ENCODE data around the gene DNAH11. TPM values are rescaled to one million over a fixed set of nuclear protein-coding genes. Genes with fewer than 3 reads are reported as not detected.

The DNAH11 gene
- total and polyA plus RNA-seq, 3 donors from 2014 or later = 4.9 to 19.3 (median 14.2) TPM

- H3K4me1 ChIP-seq = no peaks in the 10 kb centered on the region
- no peaks in the 10 kb centered on the region for H3K27me3 ChIP-seq
- H3K9me3 ChIP-seq = no peaks in the 10 kb centered on the region
- no peak overlapping the region for H3K27ac ChIP-seq
- no peak overlapping the region for H3K4me3 ChIP-seq
- intact Hi-C loops (cut with DNase I; ENCODE audit: low total_unique reads) = no loop called here
- no peaks in the 10 kb centered on the region for H3K36me3 ChIP-seq (ENCODE audit: low read depth, missing control alignments)
- no peak for DNase-seq
- no peak for TF ChIP-seq CTCF (IDR thresholded peaks at IDR 0.05)
- no peak for TF ChIP-seq POLR2A (IDR thresholded peaks at IDR 0.05)
- WGBS, 2 donors = 66 to 75% methylated on average over 3 of the region's 3 CpGs
Observed at GRCh38 chr7:21753071-21753470, 210.2 kb downstream of the DNAH11 start.

- intact Hi-C loops (cut with DNase I; ENCODE audit: low total_unique reads) = no loop called here
- 71 to 73% methylated on average over 3 of the region's 3 CpGs for WGBS, 2 donors
- no peak overlapping the region for H3K4me3 ChIP-seq
Observed at GRCh38 chr7:21754963-21755362, 212.1 kb downstream of the DNAH11 start.

GRCh38 chr7:21757537-21758282, 214.9 kb downstream of the DNAH11 start:
- WGBS, 2 donors = 67 to 71% methylated on average over 11 of the region's 11 CpGs
- H3K27ac ChIP-seq = no peak overlapping the region
- no peak for DNase-seq
- TF ChIP-seq CTCF (IDR thresholded peaks at IDR 0.05) (no peak), POLR2A (IDR thresholded peaks at IDR 0.05) (no peak)
- no peak overlapping the region for H3K4me3 ChIP-seq
- H3K27me3 ChIP-seq = no peaks in the 10 kb centered on the region
- intact Hi-C loops (cut with DNase I; ENCODE audit: low total_unique reads) = no loop called here
- no peaks in the 10 kb centered on the region for H3K4me1 ChIP-seq
- no peaks in the 10 kb centered on the region for H3K36me3 ChIP-seq (ENCODE audit: low read depth, missing control alignments)
- no peaks in the 10 kb centered on the region for H3K9me3 ChIP-seq

More at GRCh38 chr7:21754963-21755362, 212.1 kb downstream of the DNAH11 start:
- no peaks in the 10 kb centered on the region for H3K27me3 ChIP-seq
- no peaks in the 10 kb centered on the region for H3K36me3 ChIP-seq (ENCODE audit: low read depth, missing control alignments)
- TF ChIP-seq CTCF (IDR thresholded peaks at IDR 0.05) (no peak), POLR2A (IDR thresholded peaks at IDR 0.05) (no peak)
- H3K27ac ChIP-seq = no peak overlapping the region
- no peaks in the 10 kb centered on the region for H3K4me1 ChIP-seq
- no peaks in the 10 kb centered on the region for H3K9me3 ChIP-seq
- no peak for DNase-seq

- TF ChIP-seq CTCF (IDR thresholded peaks at IDR 0.05) = no peak
- TF ChIP-seq POLR2A (IDR thresholded peaks at IDR 0.05) = no peak
- no peaks in the 10 kb centered on the region for H3K36me3 ChIP-seq (ENCODE audit: low read depth, missing control alignments)
- 52 to 61% methylated on average over 3 of the region's 3 CpGs for WGBS, 2 donors
- no peaks in the 10 kb centered on the region for H3K27me3 ChIP-seq
- no peaks in the 10 kb centered on the region for H3K9me3 ChIP-seq
- H3K27ac ChIP-seq = no peak overlapping the region
- intact Hi-C loops (cut with DNase I; ENCODE audit: low total_unique reads) = no loop called here
- no peak for DNase-seq
- H3K4me3 ChIP-seq = no peak overlapping the region
- no peaks in the 10 kb centered on the region for H3K4me1 ChIP-seq
Observed at GRCh38 chr7:21758286-21758685, 215.4 kb downstream of the DNAH11 start.

- TF ChIP-seq POLR2A (IDR thresholded peaks at IDR 0.05) (no peak), CTCF (IDR thresholded peaks at IDR 0.05) (no peak)
- no peak for DNase-seq
- intact Hi-C loops (cut with DNase I; ENCODE audit: low total_unique reads) = no loop called here
- H3K27me3 ChIP-seq = no peaks in the 10 kb centered on the region
- 48 to 69% methylated on average over 1 of the region's 1 CpG for WGBS, 2 donors
- H3K36me3 ChIP-seq (ENCODE audit: low read depth, missing control alignments) = no peaks in the 10 kb centered on the region
- H3K4me1 ChIP-seq = no peaks in the 10 kb centered on the region
- H3K4me3 ChIP-seq = no peak overlapping the region
- H3K27ac ChIP-seq = no peak overlapping the region
- H3K9me3 ChIP-seq = no peaks in the 10 kb centered on the region
Observed at GRCh38 chr7:21762469-21762868, 219.6 kb downstream of the DNAH11 start.

Data from testis (tissue), 3 donors.